Measurements from ENCODE around the gene SOST.
A peak's percentile ranks its signal among the peaks of the same experiment; 100 is the strongest.

- peak; percentile 67 to 93 for TF ChIP-seq CTCF (conservative IDR thresholded peaks at IDR 0.05 in 1 of 2, IDR thresholded peaks at IDR 0.05 in 1 of 2; ENCODE audit: extremely low read depth in 1 of 2, insufficient read depth in 1 of 2, low read depth in 1 of 2, low read length in 2 of 2)
- no peak for TF ChIP-seq EZH2 (IDR thresholded peaks at IDR 0.05; ENCODE audit: borderline replicate concordance, low read length)
These were observed 31.8 kb upstream of the SOST start for GRCh38 chr17:43790311-43790940.
